CD4-positive, alpha-beta T cell (primary cell): ENCODE data around the gene GMCL2. TPM values are rescaled to one million over a fixed set of nuclear protein-coding genes. Genes with fewer than 3 reads are reported as not detected.
A peak's percentile ranks its signal among the peaks of the same experiment; 100 is the strongest.

Experiments used
- ATAC-seq: fragments of 200-7000 bp; cut with Tn5 transposase; one replicate; pipeline ENCODE4 v1.10.0; 2022; ENCODE audit warnings: mild to moderate bottlenecking; ENCODE audit not compliant: poor library complexity
- CTCF ChIA-PET: fragments of 350-600 bp; sonication (Branson Sonifier 250); formaldehyde crosslinking; loops from one replicate; lab custom pipeline; 2021; ENCODE audit warnings: antibody characterized with exemption, inconsistent platforms; lab: Charles Lee
- POLR2A ChIA-PET: fragments of 350-600 bp; sonication (Branson Sonifier 250); formaldehyde crosslinking; loops from one replicate; lab custom pipeline; 2021; ENCODE audit warnings: antibody characterized with exemption, inconsistent platforms; lab: Charles Lee
- DNase-seq, 14 experiments: peaks; one replicate each; pipeline ENCODE4 v3.0.0-alpha.2; 2013 to 2020; ENCODE audit warnings: mixed read lengths in 2 of 14
- H3K27ac ChIP-seq, 2 donors: one replicate each; pipeline versions ENCODE4 v1.5.1 to v1.7.0; 2013; ENCODE audit warnings: low read length in 2 of 2, low read depth in 1 of 2, mild to moderate bottlenecking in 1 of 2
- H3K27me3 ChIP-seq, 2 experiments: 1 replicate in 1 of 2; 2 replicates in 1 of 2; pipeline versions ENCODE4 v1.6.1 to v1.7.0; 2013; ENCODE audit warnings: low read length in 2 of 2, control low read depth in 1 of 2, mild to moderate bottlenecking in 1 of 2, moderate library complexity in 1 of 2; ENCODE audit not compliant: insufficient read depth in 2 of 2, control insufficient read depth in 1 of 2
- H3K36me3 ChIP-seq: one replicate; pipeline ENCODE4 v1.6.1; 2013; ENCODE audit warnings: low read length, control low read depth; ENCODE audit not compliant: insufficient read depth
- H3K4me1 ChIP-seq: one replicate; pipeline ENCODE4 v1.6.1; 2013; ENCODE audit warnings: low read length, control low read depth; ENCODE audit not compliant: insufficient read depth
- H3K4me3 ChIP-seq: one replicate; pipeline ENCODE4 v1.5.1; 2013; ENCODE audit warnings: mild to moderate bottlenecking, low read length, moderate library complexity
- H3K9me3 ChIP-seq, 2 experiments: 1 replicate in 1 of 2; 2 replicates in 1 of 2; pipeline versions ENCODE4 v1.6.1 to v1.7.0; 2013; ENCODE audit warnings: low read length in 2 of 2, mild to moderate bottlenecking in 2 of 2, control low read depth in 1 of 2, moderate library complexity in 1 of 2; ENCODE audit not compliant: control insufficient read depth in 1 of 2, insufficient read depth in 1 of 2
- H3K27ac Mint-ChIP-seq: one replicate; pipeline ENCODE4 v1.8.0; 2020; ENCODE audit warnings: mixed read lengths
- H3K27me3 Mint-ChIP-seq: one replicate; pipeline ENCODE4 v1.8.0; 2021; ENCODE audit warnings: mixed read lengths
- H3K36me3 Mint-ChIP-seq: one replicate; pipeline ENCODE4 v1.8.0; 2021; ENCODE audit warnings: low read depth, mixed read lengths
- H3K4me1 Mint-ChIP-seq: one replicate; pipeline ENCODE4 v1.8.0; 2021; ENCODE audit warnings: low read depth, mixed read lengths
- H3K4me3 Mint-ChIP-seq: one replicate; pipeline ENCODE4 v1.8.0; 2020; ENCODE audit warnings: mild to moderate bottlenecking, mixed read lengths
- H3K9me3 Mint-ChIP-seq: one replicate; pipeline ENCODE4 v1.8.0; 2020; ENCODE audit warnings: mixed read lengths
- CTCF ChIP-seq: fragments of 200-600 bp; IDR thresholded peaks from one replicate; pipeline ENCODE4 v1.8.0; 2022; ENCODE audit warnings: antibody characterized with exemption, mild to moderate bottlenecking
- intact Hi-C, 2 experiments: fragments of 100-400 bp; cut with DNase I in 1 of 2; cut with micrococcal nuclease in 1 of 2; formaldehyde crosslinking; loops; one replicate each; pipeline versions ENCODE4 v1.15.1 to v1.9.0; 2023 to 2025; cut with DNase I, micrococcal nuclease
- total RNA-seq, 174 experiments: library from RNA in 2 of 174; stranded (reverse) in 2 of 174; gene quantifications; one replicate each; pipeline ENCODE4 v1.2.3 and lab custom pipeline; 2021 to 2026

The GMCL2 gene
- total RNA-seq, 2 experiments from 2014 or later: not detected

- H3K27me3 Mint-ChIP-seq: no peaks in the 10 kb centered on the region
Observed at GRCh38 chr5:178214160-178214803, 27.1 kb upstream of the GMCL2 start.

GRCh38 chr5:178213748-178214151 lies 26.6 kb upstream of the GMCL2 start:
- Mint-ChIP-seq H3K4me3 (no peak overlapping the region), H3K9me3 (no peaks in the 10 kb centered on the region), H3K36me3 (peaks cover 88% of the 10 kb centered on the region), H3K4me1 (peaks cover 8% of the 10 kb centered on the region), H3K27ac (peak overlapping the region; percentile 63), H3K27me3 (no peaks in the 10 kb centered on the region)
- ChIA-PET POLR2A (interaction anchor here (1.4 to 2.6 kb wide), 2 partner anchors 8 to 9 kb away, joined by 4 to 16 read pairs; partner anchors contain the start of gene HNRNPAB), CTCF (no interaction called here)
- TF ChIP-seq CTCF: no peak
- Histone ChIP-seq H3K27me3 (no peaks in the 10 kb centered on the region), H3K4me3 (no peak overlapping the region), H3K4me1 (peaks cover 10% of the 10 kb centered on the region), H3K9me3 (no peaks in the 10 kb centered on the region), H3K36me3 (peaks cover 89% of the 10 kb centered on the region), H3K27ac (no peak overlapping the region)
- ATAC-seq: no peak
- intact Hi-C loops: no loop called here
- peak in 1 of 14 experiments; percentile 1 for DNase-seq

More at GRCh38 chr5:178214160-178214803, 27.1 kb upstream of the GMCL2 start:
- Mint-ChIP-seq H3K9me3 (no peaks in the 10 kb centered on the region), H3K36me3 (peaks cover 88% of the 10 kb centered on the region), H3K4me1 (peaks cover 6% of the 10 kb centered on the region), H3K27ac (peak overlapping the region; percentile 63), H3K4me3 (no peak overlapping the region)
- Histone ChIP-seq H3K36me3 (peaks cover 87% of the 10 kb centered on the region), H3K9me3 (no peaks in the 10 kb centered on the region), H3K4me3 (no peak overlapping the region), H3K27ac (no peak overlapping the region), H3K4me1 (peaks cover 10% of the 10 kb centered on the region), H3K27me3 (no peaks in the 10 kb centered on the region)
- POLR2A ChIA-PET: interaction anchor here (1.4 to 2.6 kb wide), 2 partner anchors 8 to 10 kb away, joined by 4 to 16 read pairs; partner anchors contain the start of gene HNRNPAB
- intact Hi-C loops: no loop called here
- no peak for ATAC-seq
- DNase-seq: peak in 1 of 14 experiments; percentile 3
- CTCF ChIA-PET: no interaction called here
- no peak for TF ChIP-seq CTCF

- Mint-ChIP-seq H3K9me3 (no peaks in the 10 kb centered on the region), H3K27ac (no peak overlapping the region), H3K27me3 (no peaks in the 10 kb centered on the region), H3K4me3 (no peak overlapping the region), H3K4me1 (peaks cover 15% of the 10 kb centered on the region), H3K36me3 (peaks cover 90% of the 10 kb centered on the region)
- Histone ChIP-seq H3K36me3 (peaks cover 89% of the 10 kb centered on the region), H3K4me3 (no peak overlapping the region), H3K27me3 (no peaks in the 10 kb centered on the region), H3K27ac (no peak overlapping the region), H3K4me1 (peaks cover 12% of the 10 kb centered on the region), H3K9me3 (no peaks in the 10 kb centered on the region)
- ATAC-seq: no peak
- TF ChIP-seq CTCF: no peak
- intact Hi-C loops: no loop called here
- peak in 1 of 14 experiments; percentile 2 for DNase-seq
- CTCF ChIA-PET: no interaction called here
- POLR2A ChIA-PET: interaction anchor here (2.6 kb wide), 1 partner anchor 9 kb away, joined by 16 read pairs; the partner anchor contains the start of gene HNRNPAB
Observed at GRCh38 chr5:178213003-178213461, 25.9 kb upstream of the GMCL2 start.
